22Rv1 (cell line): ENCODE data around the gene PYHIN1.

Experiments
- H3K27ac ChIP-seq: fragments of 450-650 bp; 2 replicates; pipeline ENCODE4 v1.5.1; 2017
- ZFX ChIP-seq: fragments of 450-650 bp; IDR thresholded peaks from 2 replicates; pipeline ENCODE4 v1.6.1; 2017; ENCODE audit warnings: antibody characterized with exemption, borderline replicate concordance
- TF ChIP-seq, protein P1 (sequence below): fragments of 450-650 bp; IDR thresholded peaks from 2 replicates; pipeline ENCODE4 v1.5.1; 2017; ENCODE audit warnings: mild to moderate bottlenecking

Gene PYHIN1

GRCh38 chr1:158932171-158932570 is 819 bp downstream of the PYHIN1 start:
- TF ChIP-seq, protein P1, sequence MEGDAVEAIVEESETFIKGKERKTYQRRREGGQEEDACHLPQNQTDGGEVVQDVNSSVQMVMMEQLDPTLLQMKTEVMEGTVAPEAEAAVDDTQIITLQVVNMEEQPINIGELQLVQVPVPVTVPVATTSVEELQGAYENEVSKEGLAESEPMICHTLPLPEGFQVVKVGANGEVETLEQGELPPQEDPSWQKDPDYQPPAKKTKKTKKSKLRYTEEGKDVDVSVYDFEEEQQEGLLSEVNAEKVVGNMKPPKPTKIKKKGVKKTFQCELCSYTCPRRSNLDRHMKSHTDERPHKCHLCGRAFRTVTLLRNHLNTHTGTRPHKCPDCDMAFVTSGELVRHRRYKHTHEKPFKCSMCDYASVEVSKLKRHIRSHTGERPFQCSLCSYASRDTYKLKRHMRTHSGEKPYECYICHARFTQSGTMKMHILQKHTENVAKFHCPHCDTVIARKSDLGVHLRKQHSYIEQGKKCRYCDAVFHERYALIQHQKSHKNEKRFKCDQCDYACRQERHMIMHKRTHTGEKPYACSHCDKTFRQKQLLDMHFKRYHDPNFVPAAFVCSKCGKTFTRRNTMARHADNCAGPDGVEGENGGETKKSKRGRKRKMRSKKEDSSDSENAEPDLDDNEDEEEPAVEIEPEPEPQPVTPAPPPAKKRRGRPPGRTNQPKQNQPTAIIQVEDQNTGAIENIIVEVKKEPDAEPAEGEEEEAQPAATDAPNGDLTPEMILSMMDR: no peak
- no peak for TF ChIP-seq ZFX
- H3K27ac ChIP-seq: no peak overlapping the region

DNA sequence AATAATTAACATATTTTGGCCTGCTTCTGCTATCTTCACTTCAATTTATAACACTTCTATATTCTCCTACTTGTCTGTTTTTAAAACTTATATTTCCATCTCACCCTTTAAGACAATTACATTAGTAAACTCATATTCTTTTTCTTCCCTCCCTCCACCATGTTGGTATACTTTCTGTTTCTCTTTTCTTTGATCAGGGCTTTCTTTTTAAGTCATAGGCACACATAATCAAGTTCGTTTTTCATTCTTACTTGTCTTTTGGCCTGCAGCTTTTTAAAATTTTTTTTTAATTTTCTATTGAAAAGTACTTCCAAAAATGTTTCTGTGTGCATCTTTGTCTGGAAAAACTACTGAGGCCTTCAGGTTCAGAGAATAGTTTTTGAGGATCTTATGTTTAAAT is 2.3 kb downstream of the PYHIN1 start:
- no peak for TF ChIP-seq ZFX
- TF ChIP-seq, protein P1: no peak
- H3K27ac ChIP-seq: no peak overlapping the region

DNA sequence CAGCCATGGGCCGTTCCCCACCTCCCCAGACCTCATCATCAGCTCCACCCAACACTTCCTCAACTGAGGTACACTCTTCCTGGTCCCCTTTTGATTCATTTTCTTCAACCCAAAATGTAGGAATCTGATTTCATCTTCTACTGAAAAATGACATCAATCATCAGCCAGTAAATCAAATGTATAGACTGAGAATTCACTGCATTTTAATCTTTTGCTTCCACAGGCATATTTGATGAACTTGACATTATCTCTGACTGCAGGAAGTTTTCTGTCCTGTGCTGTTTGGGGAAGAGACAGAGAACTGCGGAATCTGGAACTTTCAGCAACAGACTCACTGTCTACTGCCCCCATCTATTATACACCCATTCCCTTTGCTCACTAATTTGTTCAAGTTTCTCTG is 7.8 kb downstream of the PYHIN1 start:
- TF ChIP-seq, protein P1: no peak
- TF ChIP-seq ZFX: no peak
- no peak overlapping the region for H3K27ac ChIP-seq

- no peak overlapping the region for H3K27ac ChIP-seq
- no peak for TF ChIP-seq ZFX
- TF ChIP-seq, protein P1: no peak
These were observed 10.0 kb downstream of the PYHIN1 start for GRCh38 chr1:158941317-158941716.

DNA sequence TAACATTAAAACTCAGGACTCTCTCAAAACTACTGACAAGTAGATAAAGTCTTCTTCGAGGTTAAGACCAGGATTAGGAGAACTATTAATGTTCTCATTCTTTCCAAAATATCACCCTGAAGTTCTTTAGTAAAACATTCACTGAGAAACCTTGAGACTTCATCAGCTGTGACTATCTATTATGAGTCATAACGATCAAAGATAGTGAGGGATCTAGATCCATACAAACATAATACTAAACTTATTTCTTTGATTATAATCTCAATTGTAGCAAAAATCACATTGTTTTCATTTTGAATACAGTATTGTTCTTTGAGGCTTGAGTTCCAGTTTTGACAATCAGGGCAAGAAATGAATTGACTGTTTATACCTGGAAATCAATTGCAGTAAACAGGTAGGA is 11.1 kb downstream of the PYHIN1 start:
- TF ChIP-seq, protein P1: no peak
- no peak for TF ChIP-seq ZFX
- no peak overlapping the region for H3K27ac ChIP-seq

- no peak overlapping the region for H3K27ac ChIP-seq
- no peak for TF ChIP-seq ZFX
- TF ChIP-seq, protein P1: no peak
These were observed 11.7 kb downstream of the PYHIN1 start for GRCh38 chr1:158943059-158943458.

DNA sequence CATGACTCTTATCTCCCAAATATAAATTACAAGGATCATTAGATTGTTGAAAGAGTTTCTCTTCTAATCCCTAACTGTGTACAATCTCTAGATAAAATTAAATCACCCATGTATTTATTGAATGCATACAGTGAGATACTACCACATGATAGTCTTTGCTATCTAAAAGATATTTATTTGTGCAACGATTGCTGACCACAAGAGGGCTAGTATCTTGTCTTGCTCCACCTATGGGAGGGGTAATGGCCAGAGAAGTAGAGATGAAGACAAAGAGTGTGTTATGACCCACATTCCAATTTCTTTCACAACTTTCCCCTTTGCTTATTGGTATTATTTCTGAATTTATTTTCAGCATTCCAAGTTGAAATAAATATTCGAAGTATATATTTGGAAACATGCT is 13.7 kb downstream of the PYHIN1 start:
- no peak overlapping the region for H3K27ac ChIP-seq
- TF ChIP-seq, protein P1: no peak
- no peak for TF ChIP-seq ZFX
